GM21423 (cell line): ENCODE data around the gene OAF.
"Not testable (repeated sequence)": the region's sequence is repeated elsewhere in the genome, so short reads cannot be mapped to it uniquely, and the experiment has no call there.

Experiments
- ATAC-seq: cut with Tn5 transposase; IDR thresholded peaks from one replicate; pipeline ENCODE4 v1.9.1; 2021; ENCODE audit warnings: mild to moderate bottlenecking, moderate library complexity; ENCODE audit not compliant: unreplicated experiment

The OAF gene

GRCh38 chr11:120210626-120211521 is at the start of gene OAF:
Gene OAF (plus strand): TSS chr11:120211032. CDS start chr11:120211280, 248 bp downstream.
- ATAC-seq = peak; percentile 71

- ATAC-seq = no peak
These were observed 43.2 kb upstream of the OAF start for GRCh38 chr11:120167659-120168058.

- no peak for ATAC-seq
These were observed 42.5 kb upstream of the OAF start for GRCh38 chr11:120168108-120168959.

- no peak for ATAC-seq
These were observed 41.7 kb upstream of the OAF start for GRCh38 chr11:120168960-120169681.

- no peak for ATAC-seq
These were observed 40.7 kb upstream of the OAF start for GRCh38 chr11:120169981-120170698.

GRCh38 chr11:120170741-120171261 is 40.0 kb upstream of the OAF start:
- ATAC-seq = no peak

GRCh38 chr11:120172054-120172911 is 38.5 kb upstream of the OAF start:
- ATAC-seq = peak; percentile 46

GRCh38 chr11:120173019-120173705 is 37.7 kb upstream of the OAF start:
- no peak for ATAC-seq

- ATAC-seq = no peak
These were observed 37.0 kb upstream of the OAF start for GRCh38 chr11:120173807-120174206.

GRCh38 chr11:120174866-120175265 is 36.0 kb upstream of the OAF start:
- no peak for ATAC-seq

GRCh38 chr11:120178561-120179056 is 32.2 kb upstream of the OAF start:
- no peak for ATAC-seq

GRCh38 chr11:120179057-120179672 is 31.7 kb upstream of the OAF start:
- ATAC-seq = no peak

- not testable (repeated sequence) for ATAC-seq
These were observed 30.8 kb upstream of the OAF start for GRCh38 chr11:120180063-120180462.

- ATAC-seq = no peak
These were observed 30.1 kb upstream of the OAF start for GRCh38 chr11:120180551-120181232.

- no peak for ATAC-seq
These were observed 29.4 kb upstream of the OAF start for GRCh38 chr11:120181376-120181975.

- no peak for ATAC-seq
These were observed 28.5 kb upstream of the OAF start for GRCh38 chr11:120182372-120182771.
